Effector memory CD8-positive, alpha-beta T cell (primary cell): Measurements from ENCODE around the gene ASB2.

Experiments
- ATAC-seq: fragments of 150-1000 bp; cut with Tn5 transposase; replicated peaks from 2 replicates; pipeline ENCODE4 v1.10.0; 2021; ENCODE audit warnings: mild to moderate bottlenecking, moderate library complexity
- DNase-seq, 3 experiments: peaks; one replicate each; pipeline ENCODE4 v3.0.0; 2021
- H3K27ac Mint-ChIP-seq, 2 donors: one replicate each; pipeline ENCODE4 v1.8.0; 2022; ENCODE audit warnings: mild to moderate bottlenecking in 2 of 2, mixed read lengths in 2 of 2, moderate library complexity in 2 of 2
- H3K27me3 Mint-ChIP-seq, 2 donors: one replicate each; pipeline ENCODE4 v1.8.0; 2022; ENCODE audit warnings: mixed read lengths in 2 of 2
- H3K36me3 Mint-ChIP-seq: one replicate; pipeline ENCODE4 v1.8.0; 2022; ENCODE audit warnings: mild to moderate bottlenecking, moderate library complexity, mixed read lengths; ENCODE audit not compliant: insufficient read depth
- H3K4me1 Mint-ChIP-seq, 2 donors: one replicate each; pipeline ENCODE4 v1.8.0; 2022; ENCODE audit warnings: low read depth in 2 of 2, mixed read lengths in 2 of 2
- H3K4me3 Mint-ChIP-seq, 2 donors: one replicate each; pipeline ENCODE4 v1.8.0; 2022; ENCODE audit warnings: mild to moderate bottlenecking in 2 of 2, mixed read lengths in 2 of 2, moderate library complexity in 2 of 2
- H3K9me3 Mint-ChIP-seq, 2 donors: one replicate each; pipeline ENCODE4 v1.8.0; 2022; ENCODE audit warnings: mixed read lengths in 2 of 2

The ASB2 gene

GRCh38 chr14:93960108-93960475, 16.3 kb downstream of the ASB2 start:
- Mint-ChIP-seq H3K36me3 (peaks cover 44% of the 10 kb centered on the region), H3K9me3 (peaks cover 4 to 7% of the 10 kb centered on the region in 2 donors), H3K27ac (peak overlapping the region; percentile 97 to 100), H3K4me3 (peak overlapping the region; percentile 92 to 95), H3K4me1 (peaks cover 87 to 89% of the 10 kb centered on the region in 2 donors), H3K27me3 (no peaks in the 10 kb centered on the region)
- DNase-seq, result no peak
- no peak for ATAC-seq

DNA sequence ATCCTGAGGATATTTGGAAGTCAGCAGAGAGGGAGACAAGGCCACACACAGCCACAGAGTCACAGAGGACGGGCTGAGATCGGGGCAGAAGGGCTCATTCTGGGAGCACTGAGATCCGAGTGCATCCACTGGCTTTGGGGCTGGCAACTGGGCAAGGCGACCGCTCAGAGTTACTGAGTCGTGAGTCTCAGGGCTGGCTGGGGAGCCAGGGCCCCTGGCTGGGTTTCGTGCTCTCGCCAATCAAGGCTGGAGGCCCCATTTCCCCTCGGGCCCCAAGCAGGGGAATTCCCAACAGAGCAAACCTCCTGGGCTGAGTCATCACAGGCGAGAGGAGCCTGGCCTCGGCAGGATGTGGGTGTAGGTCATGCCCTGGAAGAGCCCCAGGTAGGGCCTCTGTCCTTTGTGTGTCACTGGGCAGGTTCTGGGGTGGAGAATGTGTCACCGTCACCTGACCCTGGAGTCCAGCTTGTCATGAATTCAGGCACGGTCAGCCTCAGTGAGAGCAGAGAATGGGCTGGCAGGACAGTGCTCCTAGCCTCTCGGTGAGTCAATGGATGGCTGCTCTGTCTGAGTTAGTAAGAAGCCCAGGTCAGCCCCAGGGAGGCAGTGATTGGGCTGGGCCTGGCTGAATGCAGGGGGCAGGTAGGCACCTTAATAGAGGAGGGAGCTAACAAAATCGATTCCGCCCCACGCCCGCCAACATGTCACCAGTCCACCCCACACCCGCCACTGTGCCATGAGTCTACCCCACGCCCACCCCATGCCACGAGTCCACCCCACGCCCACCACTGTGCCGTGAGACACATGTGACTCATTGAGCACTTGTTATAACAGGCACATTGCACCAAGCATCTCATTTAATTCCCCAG, 16.9 kb downstream of the ASB2 start:
- Mint-ChIP-seq H3K9me3 (peaks cover 0 to under 1% of the 10 kb centered on the region in 2 donors), H3K4me3 (peak overlapping the region; percentile 92 to 95), H3K27ac (peak overlapping the region; percentile 97 to 100), H3K4me1 (peaks cover 87 to 89% of the 10 kb centered on the region in 2 donors), H3K36me3 (peaks cover 44% of the 10 kb centered on the region), H3K27me3 (no peaks in the 10 kb centered on the region)
- ATAC-seq (peak; percentile 72), DNase-seq (peak; percentile 88 to 91 (median 89))

- Mint-ChIP-seq H3K36me3 (peaks cover 44% of the 10 kb centered on the region), H3K27ac (peak overlapping the region; percentile 97 to 100), H3K4me1 (peaks cover 88 to 89% of the 10 kb centered on the region in 2 donors), H3K9me3 (no peaks in the 10 kb centered on the region), H3K27me3 (no peaks in the 10 kb centered on the region), H3K4me3 (peak overlapping the region; percentile 92 to 95)
- ATAC-seq (no peak), DNase-seq (no peak)
Observed at GRCh38 chr14:93958567-93959238, 17.7 kb downstream of the ASB2 start.

DNA sequence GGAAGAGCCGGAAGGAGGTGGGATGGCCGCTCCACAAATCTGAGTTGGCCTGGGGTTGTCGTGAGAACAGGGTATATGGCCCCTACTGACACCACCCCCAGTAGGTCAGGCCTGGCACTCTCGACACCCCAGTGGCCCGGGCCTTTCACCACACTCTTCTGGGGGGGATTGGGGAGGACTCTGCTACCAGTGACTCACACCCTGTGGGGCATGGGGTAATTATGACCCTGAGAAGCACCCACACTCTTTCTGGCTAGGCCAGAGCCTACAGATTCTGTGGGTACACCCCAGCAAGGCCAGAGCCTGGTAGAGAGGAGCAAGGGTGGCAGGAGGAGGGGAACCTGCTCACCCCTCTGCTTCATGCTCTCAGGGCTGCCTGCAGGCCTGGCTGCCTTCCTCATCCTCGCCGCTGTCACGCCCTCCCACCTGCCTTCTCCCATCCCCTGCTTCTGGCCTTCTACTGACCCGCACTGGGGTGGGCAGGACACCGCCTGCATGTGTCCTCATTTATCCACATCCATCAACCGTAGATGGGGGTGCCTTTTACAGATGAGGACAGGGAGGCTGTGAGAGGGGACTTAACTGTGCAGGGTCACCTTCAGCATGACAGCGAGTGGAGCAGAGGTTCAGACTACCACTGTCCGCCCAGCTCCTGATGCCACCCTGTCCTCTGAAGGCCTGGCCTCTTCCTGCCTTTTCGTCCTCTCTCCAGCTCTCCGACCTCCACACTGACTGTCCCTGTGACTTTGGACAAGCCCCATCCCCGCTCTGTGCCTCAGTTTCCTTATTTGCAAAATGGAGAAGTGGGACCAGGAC, 18.4 kb downstream of the ASB2 start:
- H3K4me1 Mint-ChIP-seq, result peaks cover 84 to 88% of the 10 kb centered on the region in 2 donors
- H3K27me3 Mint-ChIP-seq, result no peaks in the 10 kb centered on the region
- ATAC-seq (no peak), DNase-seq (no peak)
- no peaks in the 10 kb centered on the region for H3K9me3 Mint-ChIP-seq
- peaks cover 37% of the 10 kb centered on the region for H3K36me3 Mint-ChIP-seq
- H3K27ac Mint-ChIP-seq, result peak overlapping the region; percentile 97 to 100
- H3K4me3 Mint-ChIP-seq, result peak overlapping the region; percentile 92 to 95

- peaks cover 32% of the 10 kb centered on the region for H3K36me3 Mint-ChIP-seq
Observed at GRCh38 chr14:93957333-93957710, 19.0 kb downstream of the ASB2 start.

GRCh38 chr14:93956514-93957332, 19.6 kb downstream of the ASB2 start:
- Mint-ChIP-seq H3K27me3 (no peaks in the 10 kb centered on the region), H3K27ac (peak overlapping the region; percentile 97 to 100), H3K36me3 (peaks cover 28% of the 10 kb centered on the region), H3K4me3 (peak overlapping the region; percentile 92 to 95), H3K9me3 (no peaks in the 10 kb centered on the region), H3K4me1 (peaks cover 79 to 81% of the 10 kb centered on the region in 2 donors)
- no peak for ATAC-seq
- DNase-seq, result no peak

More at GRCh38 chr14:93957333-93957710, 19.0 kb downstream of the ASB2 start:
- no peaks in the 10 kb centered on the region for H3K27me3 Mint-ChIP-seq
- H3K27ac Mint-ChIP-seq, result peak overlapping the region; percentile 97 to 100
- H3K9me3 Mint-ChIP-seq, result no peaks in the 10 kb centered on the region
- DNase-seq (no peak), ATAC-seq (no peak)
- H3K4me1 Mint-ChIP-seq, result peaks cover 79 to 85% of the 10 kb centered on the region in 2 donors
- H3K4me3 Mint-ChIP-seq, result peak overlapping the region; percentile 92 to 95

GRCh38 chr14:93955850-93956481, 20.4 kb downstream of the ASB2 start:
- DNase-seq (no peak), ATAC-seq (no peak)
- Mint-ChIP-seq H3K27me3 (no peaks in the 10 kb centered on the region), H3K4me1 (peaks cover 72 to 74% of the 10 kb centered on the region in 2 donors), H3K9me3 (no peaks in the 10 kb centered on the region), H3K4me3 (peak overlapping the region; percentile 92 to 95), H3K36me3 (peaks cover 27% of the 10 kb centered on the region), H3K27ac (peak overlapping the region; percentile 97 to 100)

DNA sequence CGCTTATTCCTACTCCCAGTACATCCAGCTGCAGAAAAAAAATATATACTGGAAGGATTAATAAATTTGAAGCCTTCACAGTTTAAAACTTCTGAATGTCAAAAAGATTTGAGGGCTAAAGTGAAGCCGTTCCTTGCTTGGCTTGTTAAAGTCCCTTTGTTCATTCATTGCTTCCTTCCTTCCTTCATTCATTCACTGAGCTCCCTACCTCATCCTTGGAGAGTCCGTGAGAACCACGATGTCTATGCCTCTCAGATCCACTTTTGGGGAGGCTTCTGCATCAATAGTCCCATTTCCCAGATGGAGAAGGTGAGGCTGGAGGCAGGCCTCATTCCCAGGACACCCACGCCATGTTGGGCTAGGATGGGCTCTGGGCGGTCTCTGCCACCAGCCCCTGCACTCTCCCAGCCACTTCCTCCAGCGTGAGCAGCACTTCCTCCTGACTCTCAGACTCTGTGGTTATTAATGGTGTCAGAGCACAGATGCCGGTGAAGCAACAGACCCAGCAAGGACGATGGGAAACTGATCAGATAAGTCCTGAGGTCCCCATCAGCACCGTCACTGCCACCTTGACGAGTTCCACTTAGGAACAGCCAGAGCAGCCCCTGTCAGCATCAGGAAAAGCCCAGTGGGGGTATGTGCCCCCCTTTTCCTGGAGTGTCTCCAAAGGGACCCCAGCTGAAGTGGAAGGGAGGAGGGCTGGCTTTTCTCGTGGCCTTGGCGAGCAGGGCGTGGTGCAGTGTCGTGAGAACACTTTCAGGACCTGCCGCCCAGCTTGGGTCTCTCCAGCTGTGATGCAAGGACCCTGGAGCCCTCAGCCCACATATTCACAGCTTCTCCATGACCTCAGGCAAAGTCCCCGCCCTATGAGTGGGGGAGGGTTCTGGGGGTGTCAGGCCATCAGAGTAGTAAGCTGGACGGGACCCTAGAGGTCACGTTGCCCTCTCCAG, 21.2 kb downstream of the ASB2 start:
- ATAC-seq (peak; percentile 58), DNase-seq (peak; percentile 51 to 65 (median 59))
- Mint-ChIP-seq H3K36me3 (peaks cover 27% of the 10 kb centered on the region), H3K27ac (peak overlapping the region; percentile 97 to 100), H3K4me1 (peaks cover 66 to 68% of the 10 kb centered on the region in 2 donors), H3K27me3 (no peaks in the 10 kb centered on the region), H3K4me3 (peak overlapping the region; percentile 92 to 95), H3K9me3 (no peaks in the 10 kb centered on the region)

- H3K27ac Mint-ChIP-seq, result peak overlapping the region; percentile 97 to 100
- H3K36me3 Mint-ChIP-seq, result peaks cover 26% of the 10 kb centered on the region
- no peak for DNase-seq
- no peaks in the 10 kb centered on the region for H3K9me3 Mint-ChIP-seq
- H3K4me1 Mint-ChIP-seq, result peaks cover 59 to 61% of the 10 kb centered on the region in 2 donors
- H3K4me3 Mint-ChIP-seq, result peak overlapping the region; percentile 92 to 95
- ATAC-seq, result no peak
- H3K27me3 Mint-ChIP-seq, result no peaks in the 10 kb centered on the region
Observed at GRCh38 chr14:93954516-93954830, 21.9 kb downstream of the ASB2 start.

GRCh38 chr14:93953739-93954515, 22.4 kb downstream of the ASB2 start:
- Mint-ChIP-seq H3K36me3 (peaks cover 20% of the 10 kb centered on the region), H3K27ac (peak overlapping the region; percentile 97 to 100), H3K4me3 (peak overlapping the region; percentile 92 to 95), H3K27me3 (no peaks in the 10 kb centered on the region), H3K4me1 (peaks cover 54 to 56% of the 10 kb centered on the region in 2 donors), H3K9me3 (no peaks in the 10 kb centered on the region)
- DNase-seq, result no peak
- ATAC-seq, result no peak

DNA sequence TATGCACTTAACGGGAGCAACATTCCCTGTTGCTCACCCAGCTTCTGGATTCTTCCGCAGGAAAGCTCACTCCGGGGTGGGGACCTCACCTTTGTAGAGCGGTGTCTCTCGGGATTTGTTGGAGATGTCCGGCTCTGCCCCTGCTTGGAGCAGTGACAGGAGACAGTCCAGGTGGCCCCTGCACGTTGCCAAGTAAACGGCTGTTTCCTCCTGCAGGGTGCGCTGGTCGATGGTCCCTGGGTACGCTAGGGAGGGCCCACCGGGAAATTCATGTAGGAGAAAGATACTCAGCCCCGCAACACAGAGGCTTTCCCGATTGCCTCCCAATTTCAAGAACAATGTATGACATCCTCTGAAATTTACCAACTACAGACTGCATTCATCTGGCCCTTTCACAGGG, 23.1 kb downstream of the ASB2 start:
- H3K27ac Mint-ChIP-seq, result peak overlapping the region; percentile 97 to 100
- peak overlapping the region; percentile 92 to 95 for H3K4me3 Mint-ChIP-seq
- no peak for DNase-seq
- no peak for ATAC-seq
- H3K36me3 Mint-ChIP-seq, result peaks cover 14% of the 10 kb centered on the region
- peaks cover 47 to 49% of the 10 kb centered on the region in 2 donors for H3K4me1 Mint-ChIP-seq
- H3K27me3 Mint-ChIP-seq, result no peaks in the 10 kb centered on the region
- no peaks in the 10 kb centered on the region for H3K9me3 Mint-ChIP-seq
